Neural cell (in vitro differentiated cells): ENCODE data around the gene AGRN.

Experiments used
- CTCF ChIP-seq: fragments of 450-650 bp; IDR thresholded peaks from 2 replicates; pipeline ENCODE4 v1.5.1; 2014; ENCODE audit warnings: antibody characterized with exemption, mild to moderate bottlenecking, moderate library complexity; ENCODE audit not compliant: poor library complexity, severe bottlenecking
- EZH2 ChIP-seq: fragments of 200-600, 300-800 bp; shearing (Covaris generic), sonication (generic); IDR thresholded peaks from 2 replicates; pipeline ENCODE4 v1.6.1; 2014; ENCODE audit warnings: antibody characterized with exemption, low read length, borderline replicate concordance, mild to moderate bottlenecking; ENCODE audit not compliant: insufficient read depth, poor library complexity, severe bottlenecking
- POLR2AphosphoS5 ChIP-seq: IDR thresholded peaks from 2 replicates; pipeline ENCODE4 v1.6.1; 2012
- TF ChIP-seq, protein P1 (sequence below): IDR thresholded peaks from 2 replicates; pipeline ENCODE4 v1.6.1; 2012; ENCODE audit warnings: borderline replicate concordance

DNA sequence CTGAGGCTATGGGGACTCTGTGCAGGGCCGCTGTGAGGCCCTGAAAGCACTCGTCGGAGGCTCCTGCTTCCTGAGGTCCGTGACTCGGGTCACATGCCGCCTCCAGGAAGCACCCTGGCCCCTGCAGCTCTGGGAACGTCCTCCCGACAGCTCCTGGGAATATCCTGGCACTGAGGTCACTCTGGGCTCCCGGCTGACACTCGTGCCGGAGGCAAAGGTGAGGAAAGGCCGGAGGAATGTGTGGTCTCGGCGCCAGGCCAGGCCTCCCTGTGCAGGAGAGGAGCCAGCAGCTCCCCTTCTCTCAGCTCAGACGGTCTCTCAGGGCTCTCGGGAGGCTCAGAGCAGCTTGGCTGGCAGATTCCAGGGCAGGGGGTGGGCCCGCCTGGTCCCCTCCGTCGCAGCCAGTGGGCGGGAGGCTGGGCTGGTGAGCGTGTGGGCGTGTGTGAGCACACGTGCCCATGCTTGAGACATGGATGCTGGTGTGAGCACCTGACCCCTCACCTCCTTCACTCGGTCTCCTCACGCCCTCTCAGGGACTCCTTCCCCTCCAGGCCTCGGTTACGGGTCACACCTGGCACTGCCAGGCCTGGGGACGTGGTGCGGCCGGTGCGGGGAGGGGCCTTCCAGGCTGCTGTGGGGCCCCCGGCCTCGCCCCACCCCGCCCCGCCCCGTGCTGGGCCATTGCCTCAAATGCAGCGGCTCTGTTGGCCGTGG lies 59.6 kb downstream of the AGRN start:
- TF ChIP-seq CTCF (no peak), EZH2 (no peak), POLR2AphosphoS5 (no peak)
- TF ChIP-seq, protein P1, sequence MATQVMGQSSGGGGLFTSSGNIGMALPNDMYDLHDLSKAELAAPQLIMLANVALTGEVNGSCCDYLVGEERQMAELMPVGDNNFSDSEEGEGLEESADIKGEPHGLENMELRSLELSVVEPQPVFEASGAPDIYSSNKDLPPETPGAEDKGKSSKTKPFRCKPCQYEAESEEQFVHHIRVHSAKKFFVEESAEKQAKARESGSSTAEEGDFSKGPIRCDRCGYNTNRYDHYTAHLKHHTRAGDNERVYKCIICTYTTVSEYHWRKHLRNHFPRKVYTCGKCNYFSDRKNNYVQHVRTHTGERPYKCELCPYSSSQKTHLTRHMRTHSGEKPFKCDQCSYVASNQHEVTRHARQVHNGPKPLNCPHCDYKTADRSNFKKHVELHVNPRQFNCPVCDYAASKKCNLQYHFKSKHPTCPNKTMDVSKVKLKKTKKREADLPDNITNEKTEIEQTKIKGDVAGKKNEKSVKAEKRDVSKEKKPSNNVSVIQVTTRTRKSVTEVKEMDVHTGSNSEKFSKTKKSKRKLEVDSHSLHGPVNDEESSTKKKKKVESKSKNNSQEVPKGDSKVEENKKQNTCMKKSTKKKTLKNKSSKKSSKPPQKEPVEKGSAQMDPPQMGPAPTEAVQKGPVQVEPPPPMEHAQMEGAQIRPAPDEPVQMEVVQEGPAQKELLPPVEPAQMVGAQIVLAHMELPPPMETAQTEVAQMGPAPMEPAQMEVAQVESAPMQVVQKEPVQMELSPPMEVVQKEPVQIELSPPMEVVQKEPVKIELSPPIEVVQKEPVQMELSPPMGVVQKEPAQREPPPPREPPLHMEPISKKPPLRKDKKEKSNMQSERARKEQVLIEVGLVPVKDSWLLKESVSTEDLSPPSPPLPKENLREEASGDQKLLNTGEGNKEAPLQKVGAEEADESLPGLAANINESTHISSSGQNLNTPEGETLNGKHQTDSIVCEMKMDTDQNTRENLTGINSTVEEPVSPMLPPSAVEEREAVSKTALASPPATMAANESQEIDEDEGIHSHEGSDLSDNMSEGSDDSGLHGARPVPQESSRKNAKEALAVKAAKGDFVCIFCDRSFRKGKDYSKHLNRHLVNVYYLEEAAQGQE: no peak
